Panc1 (cell line): ENCODE measurements around the gene SFI1. TPM values are rescaled to one million over a fixed set of nuclear protein-coding genes. Genes with fewer than 3 reads are reported as not detected.

ENCODE experiments used
- ATAC-seq: fragments of 200-7000 bp; cut with Tn5 transposase; 2 replicates; pipeline ENCODE4 v1.9.1; 2020; ENCODE audit warnings: mild to moderate bottlenecking, moderate library complexity
- BruUV-seq: library from RNA; stranded (reverse); fragments of 400-500 nt; replicated peaks from 2 replicates; lab custom pipeline; 2021; lab: Mats Ljungman, UMichigan
- CTCF ChIA-PET: fragments of 300-600 bp; sonication (Branson Sonifier 250); formaldehyde crosslinking; loops from one replicate; lab custom pipeline; 2022; ENCODE audit warnings: antibody characterized with exemption; lab: Charles Lee
- POLR2A ChIA-PET: fragments of 300-600 bp; sonication (Branson Sonifier 250); formaldehyde crosslinking; loops from one replicate; lab custom pipeline; 2022; ENCODE audit warnings: antibody characterized with exemption; lab: Charles Lee
- DNase-seq: peaks from one replicate; pipeline ENCODE4 v3.0.0-alpha.2; 2010; ENCODE audit warnings: low read depth, low spot score
- H3K27ac ChIP-seq: 2 replicates; pipeline ENCODE4 v1.5.1; 2011; ENCODE audit warnings: mild to moderate bottlenecking, low read length, inconsistent platforms
- H3K27me3 ChIP-seq: fragments of 200-500 bp; sonication (Bioruptor generic); 2 replicates; pipeline ENCODE4 v1.6.0; 2014; ENCODE audit warnings: low read length, inconsistent platforms; ENCODE audit not compliant: control insufficient read depth, insufficient read depth
- H3K36me3 ChIP-seq: fragments of 200-500 bp; sonication (Bioruptor generic); 2 replicates; pipeline ENCODE4 v1.5.1; 2014; ENCODE audit warnings: inconsistent platforms, mild to moderate bottlenecking, low read length, moderate library complexity; ENCODE audit not compliant: control insufficient read depth, insufficient read depth
- H3K4me1 ChIP-seq: 2 replicates; pipeline ENCODE4 v1.5.1; 2011; ENCODE audit warnings: inconsistent platforms, mild to moderate bottlenecking, low read length, moderate library complexity; ENCODE audit not compliant: control insufficient read depth, insufficient read depth
- H3K4me3 ChIP-seq, 2 experiments: 2 replicates each; pipeline ENCODE4 v1.5.1; 2011 to 2012; ENCODE audit warnings: low read depth in 2 of 2, low read length in 2 of 2, mild to moderate bottlenecking in 2 of 2, inconsistent platforms in 1 of 2, moderate library complexity in 1 of 2
- H3K9me3 ChIP-seq: fragments of 200-500 bp; sonication (Bioruptor generic); 2 replicates; pipeline ENCODE4 v1.5.1; 2014; ENCODE audit warnings: low read depth, mild to moderate bottlenecking, inconsistent platforms, low read length, moderate library complexity; ENCODE audit not compliant: control insufficient read depth, insufficient read depth
- CTCF ChIP-seq: fragments of 450-650 bp; IDR thresholded peaks from 2 replicates; pipeline ENCODE4 v1.5.1; 2017; ENCODE audit warnings: mild to moderate bottlenecking
- POLR2AphosphoS5 ChIP-seq: IDR thresholded peaks from 2 replicates; pipeline ENCODE4 v1.6.1; 2012; ENCODE audit warnings: mild to moderate bottlenecking, low read depth, low read length, moderate library complexity
- REST ChIP-seq, 2 experiments: IDR thresholded peaks; 2 replicates each; pipeline ENCODE4 v1.6.1; 2011 to 2012; ENCODE audit warnings: low read depth in 2 of 2, control low read depth in 1 of 2, low read length in 1 of 2, mild to moderate bottlenecking in 1 of 2, moderate library complexity in 1 of 2; ENCODE audit not compliant: insufficient read depth in 1 of 2
- SIN3A ChIP-seq: IDR thresholded peaks from 2 replicates; pipeline ENCODE4 v1.6.1; 2012; ENCODE audit warnings: low read depth, mild to moderate bottlenecking, low read length, moderate library complexity, borderline replicate concordance; ENCODE audit not compliant: insufficient read depth
- TCF7L2 ChIP-seq: IDR thresholded peaks from 2 replicates; pipeline ENCODE4 v1.6.1; 2011; ENCODE audit warnings: mild to moderate bottlenecking, low read depth, low read length, inconsistent platforms
- in situ Hi-C: cut with HindIII; loops from 2 replicates; pipeline ENCODE4 v1.10.0; 2016; ENCODE audit warnings: low sequenced_read_pairs, low pct_unique_long_range_greater_than_20kb
- intact Hi-C: fragments of 100-400 bp; cut with micrococcal nuclease; formaldehyde crosslinking; loops from one replicate; pipeline ENCODE4 v1.10.0; 2022; ENCODE audit not compliant: unreplicated experiment
- total RNA-seq: library from RNA; stranded (reverse); gene quantifications from one replicate; pipeline ENCODE4 v1.2.1, GENCODE V29; 2021; ENCODE audit not compliant: unreplicated experiment

The SFI1 gene
- total RNA-seq, 1 experiment from 2014 or later = 29.9 TPM

- no peak for ATAC-seq
- CTCF ChIA-PET = no interaction called here
- Histone ChIP-seq H3K36me3 (no peaks in the 10 kb centered on the region; the same call in none of the 2 replicates), H3K27me3 (no peaks in the 10 kb centered on the region), H3K9me3 (no peaks in the 10 kb centered on the region), H3K4me3 (peak overlapping the region; percentile 77 to 89), H3K4me1 (no peaks in the 10 kb centered on the region), H3K27ac (peak overlapping the region; percentile 84)
- intact Hi-C loops = no loop called here
- POLR2A ChIA-PET = no interaction called here
- no peak for DNase-seq
- in situ Hi-C loops = no loop called here
- no peak for TF ChIP-seq POLR2AphosphoS5
- TF ChIP-seq TCF7L2 = no peak
- TF ChIP-seq REST (IDR thresholded peaks at IDR 0.05; ENCODE audit: insufficient read depth in 1 of 2, low read depth in 2 of 2, low read length in 1 of 2) = no peak
- TF ChIP-seq SIN3A = no peak
- no peak for TF ChIP-seq CTCF
- TSS peak; percentile 90 for BruUV-seq
Observed at GRCh38 chr22:31497148-31497938, 1.0 kb downstream of the SFI1 start.

GRCh38 chr22:31501738-31502137 is 5.4 kb downstream of the SFI1 start:
- no peak overlapping the region for H3K27ac ChIP-seq
- no peaks in the 10 kb centered on the region for H3K4me1 ChIP-seq
- H3K27me3 ChIP-seq = no peaks in the 10 kb centered on the region
- no TSS peak for BruUV-seq
- intact Hi-C loops = no loop called here
- no peak overlapping the region for H3K4me3 ChIP-seq
- TF ChIP-seq TCF7L2 (no peak), POLR2AphosphoS5 (no peak), REST (IDR thresholded peaks at IDR 0.05; ENCODE audit: insufficient read depth in 1 of 2, low read depth in 2 of 2, low read length in 1 of 2) (no peak), SIN3A (no peak), CTCF (no peak)
- ChIA-PET CTCF (no interaction called here), POLR2A (no interaction called here)
- DNase-seq (no peak), ATAC-seq (no peak)
- in situ Hi-C loops = no loop called here
- no peaks in the 10 kb centered on the region for H3K9me3 ChIP-seq
- H3K36me3 ChIP-seq = no peaks in the 10 kb centered on the region; the same call in 1 of the 2 replicates
